Lung (tissue), 12 donors: ENCODE data around the gene ATL3. TPM values are rescaled to one million over a fixed set of nuclear protein-coding genes. Genes with fewer than 3 reads are reported as not detected.

Experiments
- ATAC-seq: fragments of 200-7000 bp; cut with Tn5 transposase; one replicate; pipeline ENCODE4 v1.9.1; 2020; ENCODE audit warnings: moderate number of reproducible peaks; ENCODE audit not compliant: insufficient read depth, low FRiP score
- DNase-seq, 3 donors: peaks; one replicate each; pipeline ENCODE4 v3.0.0-alpha.2; 2013 to 2017
- H3K27ac ChIP-seq, 2 donors: one replicate each; pipeline ENCODE4 v1.5.1; 2013; ENCODE audit warnings: mild to moderate bottlenecking in 2 of 2, moderate library complexity in 2 of 2, control low read depth in 1 of 2, inconsistent platforms in 1 of 2, low read depth in 1 of 2, low read length in 1 of 2
- H3K27me3 ChIP-seq, 3 donors: one replicate each; pipeline ENCODE4 v1.5.1; 2013; ENCODE audit warnings: low read length in 2 of 3; ENCODE audit not compliant: control insufficient read depth in 3 of 3, insufficient read depth in 3 of 3
- H3K36me3 ChIP-seq, 4 donors: one replicate each; pipeline ENCODE4 v1.5.1; 2013; ENCODE audit warnings: low read length in 4 of 4, mild to moderate bottlenecking in 1 of 4, moderate library complexity in 1 of 4; ENCODE audit not compliant: control insufficient read depth in 4 of 4, insufficient read depth in 4 of 4
- H3K4me1 ChIP-seq, 5 donors: one replicate each; pipeline ENCODE4 v1.5.1; 2013; ENCODE audit warnings: low read length in 5 of 5, mild to moderate bottlenecking in 2 of 5, moderate library complexity in 1 of 5; ENCODE audit not compliant: control insufficient read depth in 5 of 5, insufficient read depth in 5 of 5
- H3K4me3 ChIP-seq: one replicate; pipeline ENCODE4 v1.5.1; 2013; ENCODE audit warnings: mild to moderate bottlenecking, control low read depth, moderate library complexity
- H3K9ac ChIP-seq, 2 donors: one replicate each; pipeline ENCODE4 v1.5.1; 2013; ENCODE audit warnings: low read length in 2 of 2, control low read depth in 1 of 2; ENCODE audit not compliant: insufficient read depth in 1 of 2
- H3K9me3 ChIP-seq, 4 donors: one replicate each; pipeline ENCODE4 v1.5.1; 2013; ENCODE audit warnings: low read length in 3 of 4, mild to moderate bottlenecking in 1 of 4, moderate library complexity in 1 of 4; ENCODE audit not compliant: control insufficient read depth in 4 of 4, insufficient read depth in 3 of 4
- WGBS, 2 donors: extraction: QIAGEN DNeasy Blood & Tissue Kit; methylation state at CpG; one replicate each; pipeline ENCODE4 v1.1.7; 2013; 5-methylcytosine and 5-hydroxymethylcytosine counted together
- polyA plus RNA-seq, 2 donors: library from polyadenylated mRNA; stranded (reverse); fragments of 200-250 nt; gene quantifications; one replicate each; pipeline ENCODE4 v1.2.1, GENCODE V29; 2013
- total RNA-seq, 2 donors: library from RNA; depleted of rRNA in 1 of 2; stranded (reverse); fragments of >200 nt in 1 of 2; gene quantifications; one replicate each; pipeline ENCODE4 v1.2.1, GENCODE V29; 2014 to 2021
- TF ChIP-seq, protein P1 (sequence below): IDR thresholded peaks from 2 replicates; pipeline ENCODE4 v1.5.1; 2012; ENCODE audit warnings: mild to moderate bottlenecking; ENCODE audit errors: control extremely low read depth, extremely low read depth
- donor health status: control.
- donor health status: control.
- donor health status: Bipolar disorder and iron deficiency.
- donor health status: healthy.
- donor health status: DM: yes; HTN: yes; CAD: no.

The ATL3 gene
- total and polyA plus RNA-seq, 4 donors, result 13.6 to 79.5 (median 33.7) TPM

DNA sequence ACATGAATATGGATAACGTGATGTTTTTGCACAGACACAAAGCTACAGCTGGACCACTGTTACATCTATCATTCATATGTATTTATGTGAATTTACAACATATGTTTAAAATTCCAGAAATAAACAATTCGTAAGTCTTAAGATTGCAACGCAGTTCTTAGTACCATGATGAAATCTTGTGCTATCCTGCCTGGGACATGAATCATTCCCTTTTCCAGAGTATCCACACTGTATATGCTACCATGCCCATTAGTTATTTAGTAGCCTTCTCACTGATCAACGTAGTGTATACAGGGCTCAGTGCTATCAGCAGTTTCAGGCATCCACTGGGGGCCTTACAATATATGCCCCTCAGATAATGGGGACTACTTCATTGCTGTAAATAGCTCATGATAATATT, 4.3 kb downstream of the ATL3 start:
- no peak for ATAC-seq
- no peaks in the 10 kb centered on the region for H3K27me3 ChIP-seq
- 78% methylated on average over 4 of the region's 4 CpGs for WGBS, 2 donors
- peaks cover 0 to 28% (median 9%) of the 10 kb centered on the region in 5 donors for H3K4me1 ChIP-seq
- H3K9ac ChIP-seq, result no peak overlapping the region
- DNase-seq, result no peak
- TF ChIP-seq, protein P1, sequence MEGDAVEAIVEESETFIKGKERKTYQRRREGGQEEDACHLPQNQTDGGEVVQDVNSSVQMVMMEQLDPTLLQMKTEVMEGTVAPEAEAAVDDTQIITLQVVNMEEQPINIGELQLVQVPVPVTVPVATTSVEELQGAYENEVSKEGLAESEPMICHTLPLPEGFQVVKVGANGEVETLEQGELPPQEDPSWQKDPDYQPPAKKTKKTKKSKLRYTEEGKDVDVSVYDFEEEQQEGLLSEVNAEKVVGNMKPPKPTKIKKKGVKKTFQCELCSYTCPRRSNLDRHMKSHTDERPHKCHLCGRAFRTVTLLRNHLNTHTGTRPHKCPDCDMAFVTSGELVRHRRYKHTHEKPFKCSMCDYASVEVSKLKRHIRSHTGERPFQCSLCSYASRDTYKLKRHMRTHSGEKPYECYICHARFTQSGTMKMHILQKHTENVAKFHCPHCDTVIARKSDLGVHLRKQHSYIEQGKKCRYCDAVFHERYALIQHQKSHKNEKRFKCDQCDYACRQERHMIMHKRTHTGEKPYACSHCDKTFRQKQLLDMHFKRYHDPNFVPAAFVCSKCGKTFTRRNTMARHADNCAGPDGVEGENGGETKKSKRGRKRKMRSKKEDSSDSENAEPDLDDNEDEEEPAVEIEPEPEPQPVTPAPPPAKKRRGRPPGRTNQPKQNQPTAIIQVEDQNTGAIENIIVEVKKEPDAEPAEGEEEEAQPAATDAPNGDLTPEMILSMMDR, result no peak
- H3K27ac ChIP-seq, result no peak overlapping the region
- H3K36me3 ChIP-seq, result no peaks in the 10 kb centered on the region
- H3K4me3 ChIP-seq, result no peak overlapping the region
- no peaks in the 10 kb centered on the region for H3K9me3 ChIP-seq

DNA sequence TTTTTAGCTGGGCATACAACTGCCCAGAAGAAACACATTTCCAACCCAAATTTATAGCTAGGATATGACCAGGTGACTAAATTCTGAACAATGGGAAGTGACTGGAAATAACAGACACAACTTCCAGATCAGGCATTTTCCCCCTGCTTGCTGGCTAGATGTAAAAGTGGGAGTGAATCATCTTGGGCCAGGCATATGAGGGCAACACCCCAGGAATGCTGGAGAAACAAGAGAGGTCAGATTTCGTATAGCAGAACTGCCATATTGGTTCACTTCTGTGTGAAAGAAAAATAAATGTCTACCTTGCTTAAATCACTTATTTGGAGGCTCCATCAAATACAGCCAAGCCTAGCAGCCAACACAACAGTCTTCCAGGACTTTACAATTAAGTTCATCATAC, 7.4 kb downstream of the ATL3 start:
- H3K27me3 ChIP-seq, result no peaks in the 10 kb centered on the region

DNA sequence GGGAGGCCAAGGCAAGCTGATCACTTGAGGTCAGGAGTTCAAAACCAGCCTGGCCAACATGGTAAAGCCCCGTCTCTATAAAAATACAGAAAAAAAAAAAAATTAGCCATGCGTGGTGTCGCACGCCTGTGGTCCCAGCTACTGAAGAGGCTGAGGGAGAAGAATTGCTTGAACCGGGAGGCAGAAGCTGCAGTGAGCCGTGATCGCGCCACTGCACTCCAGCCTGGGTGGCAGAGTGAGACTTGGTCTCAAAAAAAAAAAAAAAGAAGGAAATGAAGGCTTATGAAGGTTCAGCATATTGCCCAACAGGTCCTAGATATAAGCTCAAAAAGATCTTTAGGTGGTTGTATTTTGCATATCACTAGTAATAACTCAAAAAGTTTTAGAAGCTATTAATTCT, 10.2 kb downstream of the ATL3 start:
- no peak overlapping the region for H3K27ac ChIP-seq
- no peak for ATAC-seq

More for the DNA sequence above, 7.4 kb downstream of the ATL3 start:
- WGBS, 2 donors, result 0% methylated on average over 1 of the region's 1 CpG
- Histone ChIP-seq H3K9ac (no peak overlapping the region), H3K4me3 (no peak overlapping the region), H3K4me1 (peaks cover 0 to 25% (median 0%) of the 10 kb centered on the region in 5 donors), H3K27ac (no peak overlapping the region), H3K9me3 (no peaks in the 10 kb centered on the region), H3K36me3 (no peaks in the 10 kb centered on the region)
- ATAC-seq, result no peak
- TF ChIP-seq, protein P1, result no peak
- no peak for DNase-seq

More for the DNA sequence above, 10.2 kb downstream of the ATL3 start:
- Histone ChIP-seq H3K4me3 (no peak overlapping the region), H3K27me3 (no peaks in the 10 kb centered on the region), H3K4me1 (peaks cover 0 to 11% (median 0%) of the 10 kb centered on the region in 5 donors), H3K9ac (no peak overlapping the region), H3K9me3 (no peaks in the 10 kb centered on the region), H3K36me3 (peaks cover 0 to 8% (median 3%) of the 10 kb centered on the region in 4 donors)
- TF ChIP-seq, protein P1, result no peak
- DNase-seq, result no peak
- WGBS, 2 donors, result 67 to 91% methylated on average over 8 of the region's 8 CpGs
